HG03097 (cell line): Measurements from ENCODE around the gene IPO9.
"Not testable (repeated sequence)": the region's sequence is repeated elsewhere in the genome, so short reads cannot be mapped to it uniquely, and the experiment has no call there.

ENCODE experiments used
- ATAC-seq: cut with Tn5 transposase; IDR thresholded peaks from one replicate; pipeline ENCODE4 v1.9.1; 2021; ENCODE audit not compliant: unreplicated experiment, low FRiP score

Gene IPO9

DNA sequence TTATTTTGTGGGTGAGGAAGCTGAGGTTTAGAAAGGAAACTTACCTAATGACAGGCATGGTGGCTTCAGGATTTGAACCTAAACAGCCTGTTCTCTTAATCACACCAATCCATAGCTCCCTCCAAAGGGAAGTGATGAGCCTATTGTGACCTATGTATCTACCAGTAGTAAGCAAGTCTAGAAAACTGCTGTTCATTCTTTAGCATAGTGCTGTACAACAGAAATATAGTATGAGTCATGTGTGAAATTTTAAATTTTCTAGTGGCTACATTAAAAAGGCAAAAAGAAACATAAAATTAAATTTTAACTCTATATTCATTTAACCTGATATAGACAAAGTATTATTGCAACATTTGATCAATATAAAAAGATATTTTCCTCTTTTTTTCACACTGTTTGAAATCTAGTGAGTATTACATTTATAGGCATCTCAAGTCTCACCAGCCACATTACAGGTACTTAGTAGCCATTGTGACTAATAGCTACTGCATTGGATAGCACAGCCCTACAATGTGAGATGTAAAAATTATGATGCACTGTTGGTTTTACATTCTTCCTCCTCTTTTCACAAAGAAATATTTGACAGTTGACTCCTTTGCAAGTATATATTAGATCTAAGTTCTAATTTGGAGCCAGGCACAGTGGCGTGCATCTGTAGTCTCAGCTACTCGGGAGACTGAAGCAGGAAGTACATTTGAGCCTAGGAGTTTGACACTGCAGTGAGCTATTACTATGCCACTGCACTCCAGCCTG, 16.6 kb downstream of the IPO9 start:
- ATAC-seq = no peak

- ATAC-seq = no peak
Observed at GRCh38 chr1:201847150-201847549, 18.2 kb downstream of the IPO9 start.

- no peak for ATAC-seq
Observed at GRCh38 chr1:201848230-201848629, 19.3 kb downstream of the IPO9 start.

DNA sequence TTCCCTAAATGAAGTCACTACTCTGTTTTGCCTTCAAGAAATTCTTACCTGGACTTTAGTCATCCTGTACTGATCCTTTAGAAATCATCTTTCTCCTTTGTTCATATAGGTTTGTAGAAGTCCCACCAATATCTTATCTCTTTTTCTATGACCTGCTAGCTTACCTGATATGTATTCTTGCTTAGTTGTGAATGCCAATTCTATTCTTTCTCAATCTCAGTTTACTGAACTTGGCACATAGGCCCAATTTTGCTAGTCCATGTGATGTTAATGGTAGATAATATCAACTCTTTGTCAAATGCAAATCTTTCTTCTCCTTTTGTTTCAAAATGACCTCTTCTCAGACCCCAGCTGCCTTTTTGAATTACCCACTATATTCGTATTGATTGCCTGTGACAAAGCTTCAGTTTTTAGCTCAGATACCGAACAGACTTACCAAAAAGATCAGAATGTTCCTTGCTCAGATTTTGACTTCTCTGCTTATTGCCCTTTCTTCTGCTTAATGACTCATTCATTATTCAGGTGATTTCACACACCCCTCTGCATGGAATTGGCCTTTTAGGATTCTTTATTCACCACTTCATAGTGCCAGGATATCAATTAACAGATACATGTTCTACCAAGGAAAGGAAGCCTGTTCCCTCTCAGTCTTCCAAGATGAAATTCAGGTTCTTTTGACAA, 20.6 kb downstream of the IPO9 start:
- ATAC-seq = no peak

DNA sequence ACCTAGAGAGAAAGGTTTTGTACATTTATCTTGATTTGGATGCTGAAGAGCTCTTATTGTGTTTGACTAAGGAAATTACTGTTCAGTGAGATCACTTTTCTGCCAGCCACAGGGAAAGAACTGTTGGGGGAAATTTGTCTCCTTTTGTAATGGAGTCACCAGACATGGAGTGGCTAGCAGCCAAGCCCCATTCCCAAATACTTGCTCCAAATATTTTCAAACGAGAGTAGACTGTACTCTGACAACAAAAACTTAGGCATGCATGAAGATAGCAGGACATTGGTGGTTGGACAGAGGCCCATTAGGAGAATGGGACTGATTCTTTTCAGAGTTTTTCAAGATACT, 21.1 kb downstream of the IPO9 start:
- no peak for ATAC-seq

DNA sequence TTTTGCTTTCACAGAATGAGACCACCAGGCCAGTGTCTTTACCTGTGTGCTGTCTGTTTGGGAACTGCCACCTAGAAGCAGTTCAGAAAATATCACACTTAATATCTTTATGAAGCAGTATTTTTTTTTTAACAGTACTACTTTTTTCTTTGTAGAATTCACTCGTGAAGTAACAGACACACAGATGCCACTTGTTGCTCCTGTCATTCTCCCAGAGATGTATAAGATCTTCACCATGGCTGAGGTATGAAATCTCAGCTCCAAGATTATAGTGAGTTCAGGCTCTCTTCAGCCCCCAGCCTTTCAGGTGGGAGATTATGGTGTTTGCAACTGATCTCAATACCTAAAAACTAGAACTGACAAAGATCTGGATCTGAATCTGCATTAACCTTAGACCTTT, 23.0 kb downstream of the IPO9 start:
- no peak for ATAC-seq

GRCh38 chr1:201856722-201857121, 27.8 kb downstream of the IPO9 start:
- ATAC-seq = not testable (repeated sequence)

DNA sequence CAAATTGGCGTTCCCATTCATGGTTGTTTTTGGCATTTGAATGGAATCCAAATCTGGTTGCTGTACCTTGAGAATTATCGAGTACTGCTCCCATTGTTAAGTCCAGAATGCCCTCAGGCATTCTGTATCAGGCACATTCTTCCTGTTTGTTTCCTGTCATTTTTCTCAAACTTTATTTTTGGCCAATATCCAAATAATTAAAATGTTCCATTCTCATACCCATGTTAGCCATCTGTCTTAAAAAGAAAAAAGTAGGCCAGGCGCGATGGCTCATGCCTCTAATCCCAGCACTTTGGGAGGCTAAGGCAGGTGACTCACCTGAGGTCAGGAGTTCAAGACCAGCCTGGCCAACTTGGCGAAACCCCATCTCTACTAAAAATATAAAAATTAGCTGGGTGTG, 30.5 kb downstream of the IPO9 start:
- no peak for ATAC-seq

GRCh38 chr1:201861448-201861847, 32.5 kb downstream of the IPO9 start:
- no peak for ATAC-seq

- ATAC-seq = no peak
Observed at GRCh38 chr1:201870397-201870796, 41.4 kb downstream of the IPO9 start.

GRCh38 chr1:201874672-201875071, 45.7 kb downstream of the IPO9 start:
- ATAC-seq = no peak

GRCh38 chr1:201876148-201876818, 47.3 kb downstream of the IPO9 start:
- ATAC-seq = no peak

DNA sequence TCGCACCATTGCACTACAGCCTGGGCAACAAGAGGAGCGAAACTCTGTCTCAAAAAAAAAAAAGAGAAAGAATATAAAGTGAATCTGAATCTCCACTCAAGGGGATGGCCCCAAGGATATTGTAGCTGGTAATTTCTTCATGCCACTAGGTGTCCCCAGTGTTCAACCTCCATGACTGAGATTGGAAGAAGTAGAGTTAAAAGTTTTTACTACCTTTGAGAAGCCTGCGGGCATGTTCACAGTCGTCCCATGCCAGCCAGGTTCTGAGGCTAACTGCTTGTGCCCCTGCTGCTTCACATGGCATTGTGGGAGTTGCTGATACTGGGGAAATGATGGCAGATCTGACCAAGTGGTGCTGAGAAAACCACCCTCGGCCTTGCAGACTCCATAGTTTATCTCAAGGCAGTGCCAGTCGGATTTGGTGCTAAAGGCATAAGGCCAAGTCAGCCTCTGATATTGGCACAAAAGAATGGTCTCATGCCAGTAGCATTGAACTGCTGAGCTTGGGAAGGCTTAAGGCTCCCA, 49.0 kb downstream of the IPO9 start:
- no peak for ATAC-seq

DNA sequence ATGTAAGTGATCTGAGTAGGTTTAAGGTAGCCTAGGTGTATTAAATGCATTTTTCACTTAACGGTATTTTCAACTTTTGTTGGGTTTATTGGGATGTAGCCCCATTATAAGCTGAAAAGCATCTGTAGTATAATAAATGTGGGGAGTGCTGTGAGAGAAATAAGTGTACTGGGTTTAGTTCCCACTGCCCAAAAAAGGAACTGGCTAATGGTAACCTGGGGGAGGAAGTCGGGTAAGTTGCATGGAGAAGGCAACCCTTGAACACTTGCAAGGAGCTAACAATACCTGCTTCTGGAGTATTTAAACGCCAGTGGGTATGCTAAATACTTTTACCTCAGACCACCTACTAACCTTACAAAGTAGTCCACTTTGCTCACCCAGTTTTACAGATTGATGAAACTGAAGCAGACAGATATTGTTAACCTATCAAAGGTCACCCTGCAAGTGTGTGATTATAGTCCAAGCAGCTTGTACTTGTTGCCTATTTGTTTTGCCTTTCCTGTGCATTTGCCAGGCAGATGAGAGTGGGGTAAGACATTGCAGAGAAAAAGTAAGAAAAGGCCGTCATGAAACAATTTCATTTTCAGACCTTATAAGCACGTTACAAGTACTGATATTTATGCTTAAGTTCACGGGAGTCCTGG, 52.1 kb downstream of the IPO9 start:
- no peak for ATAC-seq

DNA sequence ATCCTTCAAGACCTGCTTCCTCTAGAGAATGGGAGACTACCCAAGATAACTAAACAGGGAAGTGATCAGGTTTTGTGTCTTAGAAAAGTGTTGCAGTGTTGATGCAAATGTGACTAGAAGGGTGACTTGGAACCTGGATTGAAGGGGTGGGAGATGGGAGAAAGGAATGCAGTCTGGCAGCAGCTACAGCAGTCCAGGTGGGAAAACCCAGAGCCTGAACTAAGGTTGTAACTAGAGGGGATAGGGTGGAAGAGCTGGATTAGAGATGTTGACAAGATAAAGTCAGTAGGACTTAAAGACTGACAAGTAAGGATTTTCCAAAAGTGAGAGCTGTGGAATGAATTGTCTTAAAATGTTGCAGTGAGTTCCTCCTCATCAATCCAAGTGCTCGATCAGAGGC, 52.7 kb downstream of the IPO9 start:
- no peak for ATAC-seq

GRCh38 chr1:201882665-201883132, 53.7 kb downstream of the IPO9 start:
- no peak for ATAC-seq

DNA sequence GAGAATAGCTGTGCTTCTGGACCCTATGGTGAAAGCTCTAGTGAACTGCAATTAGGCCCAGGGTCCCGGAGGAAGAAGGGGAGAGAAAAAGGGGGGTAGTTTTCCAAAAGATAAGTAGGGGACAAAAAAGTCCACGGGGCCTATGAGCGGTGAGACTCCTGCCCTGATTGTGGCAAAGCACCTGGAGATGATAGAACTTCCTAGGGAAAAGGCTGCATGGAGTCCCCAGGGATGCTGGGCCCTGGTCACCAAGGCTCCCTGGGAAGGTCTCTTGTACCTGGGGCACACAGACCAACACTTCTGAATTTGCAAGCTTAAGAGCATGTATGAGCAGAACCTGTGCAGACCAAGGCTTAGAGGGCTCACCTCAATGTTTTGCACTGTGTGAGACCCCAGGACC, 54.3 kb downstream of the IPO9 start:
- no peak for ATAC-seq

DNA sequence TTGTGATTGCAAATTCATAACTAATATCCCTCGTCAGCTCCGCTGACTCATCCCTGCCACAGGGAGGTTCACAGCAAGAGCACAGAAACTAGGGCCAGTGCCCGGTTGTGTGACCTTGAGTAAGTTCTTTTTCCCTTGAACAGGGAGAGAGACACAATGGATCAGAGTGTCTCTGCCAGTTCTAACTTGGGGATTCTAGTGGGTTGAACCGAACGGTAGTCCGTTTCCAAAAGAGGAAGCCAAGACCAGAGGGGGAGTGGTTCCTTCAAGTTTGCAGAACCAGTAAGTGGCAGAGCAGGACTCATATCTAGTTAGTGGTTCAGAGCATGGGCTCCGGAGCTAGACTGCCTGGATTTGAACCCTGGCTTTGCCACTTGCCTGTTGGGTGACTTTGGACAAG, 54.8 kb downstream of the IPO9 start:
- ATAC-seq = no peak

GRCh38 chr1:201884425-201884824, 55.5 kb downstream of the IPO9 start:
- ATAC-seq = no peak

DNA sequence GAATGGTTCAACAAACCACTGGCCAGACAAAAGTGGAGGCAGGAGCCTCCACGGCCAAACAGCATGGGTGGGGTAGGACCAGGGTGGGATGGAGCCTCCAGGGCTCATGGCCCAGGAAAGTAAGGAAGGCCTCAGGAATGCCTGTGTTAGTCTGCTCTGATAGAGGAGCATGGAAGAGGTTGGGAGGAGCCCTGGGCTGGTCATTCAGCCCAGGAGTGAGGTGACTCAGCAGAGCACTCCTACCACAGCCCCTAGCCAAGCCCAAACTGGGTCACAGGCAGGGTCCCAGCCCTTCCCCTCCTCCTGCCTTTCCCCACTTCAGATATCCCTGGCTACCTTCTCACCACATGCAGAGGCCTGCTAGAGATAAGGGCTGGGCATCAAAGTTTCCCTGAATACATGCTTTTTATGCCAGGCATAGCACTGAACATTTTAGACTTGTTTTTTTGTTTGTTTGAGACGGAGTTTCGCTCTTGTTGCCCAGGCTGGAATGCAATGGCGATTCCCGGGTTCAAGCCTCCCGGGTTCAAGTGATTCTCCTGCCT, 56.6 kb downstream of the IPO9 start:
- ATAC-seq = no peak
